ENCODE results near the gene ZNF423.

ZNF423 gene

DNA sequence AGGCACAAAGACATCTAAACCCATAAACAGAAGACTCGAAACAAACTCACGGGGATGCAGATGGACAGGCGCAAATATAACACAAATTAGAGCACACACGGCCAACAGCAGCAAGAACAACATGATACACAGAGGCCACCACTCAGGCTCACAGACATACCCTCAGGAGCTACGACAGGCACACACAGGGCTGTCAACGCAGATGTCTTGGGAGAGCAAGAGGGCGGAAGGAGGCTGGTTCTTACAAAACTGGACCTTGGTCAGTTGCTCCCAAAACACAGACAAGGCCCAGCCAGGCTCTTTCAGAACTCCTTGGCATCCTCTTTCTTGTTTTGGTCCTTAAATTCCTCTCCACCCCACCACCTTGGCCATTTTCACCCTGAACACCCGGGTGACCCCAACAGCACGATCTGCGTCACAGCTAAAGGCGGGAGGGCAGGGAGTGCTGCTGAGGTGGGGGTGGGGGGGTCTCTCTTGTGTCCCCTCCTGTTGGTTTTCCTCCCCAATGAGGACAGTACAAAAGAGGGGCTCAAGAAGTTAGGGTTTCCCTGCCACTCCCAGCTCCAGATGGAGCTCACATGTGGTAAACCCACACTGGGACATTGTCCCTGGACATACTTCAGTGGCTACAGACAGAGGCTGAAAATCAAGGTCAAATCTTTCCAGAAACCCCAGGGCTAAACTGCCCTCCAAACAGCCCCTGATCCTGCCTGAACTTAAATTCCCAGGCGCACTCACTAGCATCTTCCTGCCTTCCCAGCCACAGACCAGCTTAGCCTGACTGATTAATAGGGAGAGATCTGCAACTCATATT is 261.0 kb downstream of the ZNF423 start:
- no peak for DNase-seq

DNA sequence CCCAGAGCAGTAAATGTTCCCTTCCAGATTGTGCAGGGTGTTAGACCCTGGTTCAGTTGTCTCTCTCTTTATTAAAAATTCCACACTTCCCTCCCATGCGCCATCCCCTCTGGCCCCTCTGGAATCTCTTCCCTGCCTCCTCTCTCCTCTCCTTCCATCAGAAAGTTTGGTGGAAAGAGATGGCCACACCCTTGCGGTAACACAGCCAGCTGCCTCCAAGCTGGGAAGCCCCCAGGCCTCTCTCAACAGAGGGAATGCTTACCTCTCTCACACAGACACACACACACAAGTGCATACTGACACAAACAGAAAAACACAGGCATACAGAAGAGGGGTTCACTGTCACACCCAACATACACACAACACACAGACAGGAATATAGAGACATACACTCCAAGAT is 261.8 kb downstream of the ZNF423 start:
- DNase-seq: no peak

DNA sequence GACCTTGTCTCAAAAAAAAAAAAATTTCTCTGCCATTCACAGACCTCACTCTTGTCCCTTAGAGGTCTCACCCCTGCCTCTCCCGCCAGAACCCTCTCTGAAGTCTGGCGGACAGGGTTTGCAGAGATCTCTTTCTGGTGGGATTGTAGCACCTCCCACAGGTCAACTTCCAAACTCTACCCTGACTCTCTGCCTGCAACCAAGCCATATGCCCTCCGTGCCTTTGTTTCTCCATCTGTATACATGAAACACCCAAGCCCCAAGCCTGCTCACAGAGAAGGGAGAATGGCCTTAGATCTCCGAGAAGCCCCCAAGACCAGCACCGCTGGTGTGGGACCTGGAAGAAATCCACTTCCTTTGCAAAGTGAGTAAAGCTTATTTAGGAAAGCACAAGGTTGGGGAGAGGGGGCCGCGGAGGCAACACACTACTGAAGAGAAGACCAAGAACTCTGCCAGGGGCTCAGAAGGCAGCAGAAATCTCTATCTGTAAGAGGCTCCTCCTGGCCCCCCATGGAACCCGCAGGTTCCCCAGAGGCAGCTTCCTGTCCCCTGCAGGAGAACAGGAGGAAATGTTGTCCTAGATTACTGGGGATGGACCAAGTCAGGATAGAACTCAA is 262.4 kb downstream of the ZNF423 start:
- no peak for DNase-seq

DNA sequence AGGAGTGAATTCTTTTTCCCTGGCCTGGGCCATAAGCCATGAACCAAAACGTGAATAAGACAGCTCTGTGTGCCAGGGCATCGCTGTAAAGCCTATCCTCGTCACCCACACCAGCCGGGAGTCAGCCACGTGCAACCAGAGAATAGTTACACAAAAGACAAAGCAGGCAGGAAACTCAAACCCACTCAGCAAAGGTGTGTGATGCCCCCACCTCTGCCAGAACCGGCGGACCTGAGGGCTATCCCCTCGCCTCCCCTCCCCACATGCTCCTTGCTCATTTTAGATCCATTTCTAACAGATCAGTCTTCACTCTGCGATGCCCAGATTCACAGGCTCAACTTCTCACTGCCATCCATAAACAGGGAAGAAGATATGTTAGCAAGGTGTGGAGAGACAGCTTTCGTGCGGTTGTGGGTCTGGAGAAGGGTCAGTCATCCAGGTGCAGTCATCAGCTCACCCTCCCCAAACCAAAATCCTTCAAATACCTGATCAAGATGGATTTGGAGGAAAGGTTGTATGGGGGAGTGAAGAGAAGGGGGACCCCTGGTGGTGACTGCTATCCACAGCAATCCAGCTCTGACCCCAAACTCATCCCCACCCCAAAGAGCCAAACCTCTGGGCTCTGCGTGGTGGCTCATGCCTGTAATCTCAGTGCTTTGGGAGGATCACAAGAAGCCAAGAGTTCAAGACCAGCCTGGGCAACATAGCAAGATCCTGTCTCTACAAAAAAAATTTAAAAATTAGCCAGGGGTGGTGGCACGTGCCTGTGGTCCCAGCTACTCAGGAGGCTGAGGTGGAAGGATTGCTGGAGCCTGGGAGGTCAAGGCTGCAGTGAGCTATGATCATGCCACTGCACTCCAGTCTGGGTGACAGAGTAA is 263.1 kb downstream of the ZNF423 start:
- no peak for DNase-seq

DNA sequence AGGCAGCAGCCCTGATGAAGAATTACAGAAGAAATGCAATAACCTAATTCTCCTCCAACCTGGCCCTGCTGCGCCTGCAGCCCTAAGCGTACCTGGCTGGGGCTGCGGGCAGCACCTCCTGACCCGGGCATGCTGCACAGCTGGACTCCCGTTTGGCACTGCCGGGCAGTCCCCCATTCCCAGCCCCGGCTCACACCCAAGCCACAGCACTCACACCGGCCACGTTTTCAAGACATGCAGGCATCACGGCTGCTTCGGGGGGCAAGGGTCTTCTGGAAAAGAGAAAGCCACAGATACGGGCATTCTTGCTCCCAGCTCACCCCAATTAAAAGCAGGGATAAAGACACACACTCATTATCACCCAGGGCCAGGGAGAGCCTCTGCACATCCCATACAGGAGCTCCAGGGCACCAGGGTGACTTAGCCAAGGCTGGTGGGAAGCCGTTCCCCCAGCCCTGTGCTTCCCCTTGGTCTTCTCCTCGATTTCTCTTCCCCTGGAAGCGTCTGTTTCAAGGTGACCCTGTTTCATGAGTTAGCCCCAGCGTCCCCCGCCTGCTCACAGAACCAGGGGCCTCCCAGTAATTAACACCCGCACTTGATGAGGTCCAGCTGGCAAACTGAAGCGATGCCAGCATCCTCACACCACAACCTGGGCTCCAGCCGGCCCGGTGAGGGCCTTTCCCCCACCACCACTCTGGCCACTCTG is 265.6 kb downstream of the ZNF423 start:
- no peak for DNase-seq

DNA sequence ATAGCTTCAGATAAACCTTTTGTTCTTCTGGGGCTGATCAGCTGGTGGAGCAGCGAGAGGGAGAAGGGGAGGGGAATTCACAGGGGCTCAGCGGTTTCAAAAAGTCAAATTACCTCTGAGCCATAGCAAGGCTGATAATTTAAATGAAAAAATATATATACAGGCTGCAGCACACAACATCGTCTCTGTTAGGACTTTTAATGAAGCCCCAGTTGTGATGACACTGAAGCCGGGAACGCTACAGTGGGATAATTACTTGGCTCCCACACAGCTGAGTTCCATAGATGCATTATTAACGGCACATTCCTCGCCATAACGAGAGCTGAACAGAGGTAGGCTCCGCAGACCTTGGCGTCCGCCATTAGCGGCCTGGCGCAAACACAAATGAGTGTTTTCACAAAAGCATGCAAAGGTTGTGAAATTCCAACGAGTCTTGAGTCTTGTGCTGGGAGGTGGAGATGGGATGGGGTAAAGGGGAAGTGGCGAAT is 266.3 kb downstream of the ZNF423 start:
- DNase-seq: no peak

DNA sequence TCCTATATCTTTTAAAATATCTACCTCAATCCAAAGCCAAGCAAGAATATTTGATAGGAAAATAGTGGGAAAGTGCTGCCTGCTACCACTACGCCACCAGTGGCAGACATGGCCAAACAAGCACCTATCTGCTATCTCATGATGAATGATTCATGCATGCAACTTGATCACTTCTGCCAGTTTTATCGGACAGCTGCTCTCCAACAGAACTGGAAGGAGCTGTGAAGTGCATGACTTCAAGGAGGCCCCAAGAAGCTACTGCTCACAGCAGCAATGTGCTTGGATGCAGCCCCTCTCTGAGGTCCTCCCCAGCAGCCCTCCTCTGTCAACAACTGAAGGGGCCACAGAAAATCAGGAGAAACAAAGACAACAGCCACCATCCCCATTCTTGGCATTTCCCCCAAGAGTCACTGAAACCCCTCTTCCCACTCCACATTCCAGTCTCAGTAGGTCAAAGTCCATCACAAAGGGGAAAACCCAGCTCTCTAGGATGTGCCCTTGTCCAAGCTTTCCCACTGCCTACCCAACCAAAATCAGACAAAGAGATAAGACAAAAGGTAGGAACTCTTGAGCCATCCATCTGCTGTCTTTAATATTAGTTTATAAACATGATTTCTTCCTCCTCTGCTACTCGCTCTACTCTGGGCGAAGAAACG is 267.1 kb downstream of the ZNF423 start:
- DNase-seq: no peak

DNA sequence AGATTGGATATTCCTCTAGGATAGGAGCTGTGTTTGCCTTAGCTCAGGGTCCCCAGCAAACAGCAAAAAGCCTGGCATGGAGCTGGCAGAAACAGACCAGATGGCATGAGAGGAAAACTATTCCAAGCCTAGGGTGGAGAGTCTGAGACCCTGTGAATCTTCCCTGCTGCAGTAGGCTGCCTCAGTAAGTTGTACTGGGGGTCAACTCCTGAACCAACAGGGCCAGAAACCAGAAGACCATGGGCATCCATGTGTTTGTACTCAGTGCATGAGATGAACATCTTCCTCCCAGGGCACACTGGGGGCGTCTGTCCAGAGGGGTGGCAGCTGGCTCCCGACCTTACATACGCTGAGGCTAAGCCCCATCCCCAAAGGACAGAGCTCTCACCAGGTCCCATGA is 267.9 kb downstream of the ZNF423 start:
- DNase-seq: no peak

DNA sequence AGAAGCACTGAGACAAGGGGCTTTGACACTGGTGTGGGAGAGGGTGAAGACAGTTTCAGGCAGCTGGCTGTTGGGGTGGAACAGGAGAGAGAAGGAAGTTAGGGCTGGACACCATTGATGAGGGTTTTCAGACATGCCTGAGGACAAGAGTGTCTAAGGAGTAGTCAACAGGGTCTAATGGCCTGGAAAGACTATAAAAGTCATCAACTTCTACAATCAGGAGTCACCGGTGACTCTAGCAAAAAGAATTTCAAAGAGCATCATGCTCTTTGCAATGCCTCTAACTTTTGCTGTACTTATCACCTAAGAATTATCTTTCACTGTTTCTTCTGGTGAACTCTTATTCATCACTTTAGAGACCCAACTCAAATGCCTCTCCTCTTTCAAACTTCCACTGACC is 268.4 kb downstream of the ZNF423 start:
- DNase-seq: no peak

DNA sequence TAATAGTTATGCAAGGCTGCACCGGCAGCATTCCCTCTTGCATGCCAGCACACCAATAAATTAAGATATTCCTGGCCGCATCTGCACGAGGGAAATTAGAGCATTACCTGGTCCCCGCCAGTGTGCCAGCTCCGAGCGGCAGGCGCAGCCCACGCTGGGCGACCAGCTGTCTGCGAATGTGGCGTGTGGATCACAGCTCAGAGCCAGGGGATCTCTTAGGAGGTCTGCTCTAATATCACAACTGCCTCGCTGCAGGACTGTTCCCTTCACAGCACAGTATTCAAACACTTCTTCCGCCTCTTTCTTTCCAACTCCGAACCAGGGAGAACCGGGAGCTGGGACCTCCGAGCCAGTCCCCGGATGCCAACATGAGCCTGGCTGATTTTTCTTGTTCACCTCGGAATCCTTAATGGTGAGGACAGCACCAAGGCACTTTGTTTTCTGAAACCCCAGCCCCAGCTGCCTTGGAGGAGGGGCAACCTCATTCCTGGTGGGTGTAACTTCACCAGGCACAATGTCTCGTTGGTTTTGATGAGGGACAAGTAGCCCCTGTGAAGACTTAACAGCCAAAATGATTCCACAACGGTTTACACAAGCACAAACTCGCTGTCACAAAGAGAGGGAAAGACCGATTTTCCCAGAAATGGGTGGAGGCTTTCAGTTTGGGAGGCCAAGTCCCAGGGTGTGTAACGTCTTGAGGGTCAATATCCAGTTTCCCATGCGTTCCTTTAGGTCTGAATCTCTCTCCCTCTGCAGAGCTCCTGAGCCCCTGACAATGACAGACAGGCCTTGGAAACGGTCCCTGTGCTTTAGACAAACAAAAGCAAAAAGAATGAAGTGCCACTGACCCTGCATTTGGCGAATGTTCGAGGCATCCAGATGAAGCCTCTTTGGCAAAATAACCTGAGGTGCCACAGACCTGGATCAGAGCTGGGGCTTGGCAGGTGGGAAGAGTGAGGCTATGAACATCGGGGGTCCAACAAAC is 269.2 kb downstream of the ZNF423 start:
- DNase-seq: no peak

DNA sequence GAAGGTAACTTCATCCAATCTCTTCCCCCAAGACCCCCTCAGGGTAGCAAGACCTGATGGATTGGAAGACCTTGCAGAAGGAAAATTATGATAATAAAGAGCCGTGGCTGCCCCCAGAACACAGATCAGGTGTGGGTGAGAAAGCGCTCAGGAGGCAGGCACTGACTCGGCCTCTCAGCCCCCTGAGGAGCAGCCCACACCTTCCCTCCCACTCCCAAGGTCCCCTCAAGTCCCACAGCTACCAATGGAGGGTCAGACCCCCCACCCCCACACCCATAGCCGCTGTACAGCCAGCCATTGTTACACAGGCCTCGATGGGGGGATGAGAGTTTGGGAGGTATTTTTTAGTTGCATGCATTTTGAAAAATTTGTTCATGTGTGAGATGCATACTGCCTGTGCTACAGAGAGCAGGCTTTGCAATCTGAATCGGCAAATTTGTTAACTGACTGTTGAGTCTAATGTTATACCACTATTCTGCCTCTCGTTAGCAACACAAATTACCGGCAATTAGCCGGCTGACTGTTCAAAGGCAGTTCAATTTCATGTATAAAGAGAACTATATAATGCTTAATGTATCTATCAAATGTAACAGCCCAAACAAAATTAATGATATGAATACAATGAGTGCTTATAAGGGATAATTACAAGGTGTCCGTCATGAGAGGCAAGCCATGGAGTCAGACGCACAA is 270.6 kb downstream of the ZNF423 start:
- DNase-seq: no peak

DNA sequence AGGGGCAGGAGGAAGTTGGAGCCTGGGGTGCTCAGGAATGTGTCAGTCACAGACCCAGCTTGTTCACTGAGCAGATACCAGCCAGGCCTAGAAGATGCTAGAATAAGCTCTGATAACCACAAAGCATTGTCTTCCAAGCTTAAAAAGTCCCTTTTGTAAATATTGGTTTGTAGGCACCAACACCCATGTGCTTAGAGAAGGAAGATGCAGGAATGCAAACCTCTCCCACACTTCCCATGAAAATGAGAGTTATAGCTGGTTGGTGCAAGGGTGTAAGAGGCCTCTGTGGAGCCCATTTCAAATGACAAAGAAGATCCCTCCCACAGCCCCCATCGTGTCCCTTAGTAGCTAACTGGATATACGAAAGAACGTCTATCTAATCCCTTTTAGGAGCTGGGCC is 272.0 kb downstream of the ZNF423 start:
- DNase-seq: no peak

DNA sequence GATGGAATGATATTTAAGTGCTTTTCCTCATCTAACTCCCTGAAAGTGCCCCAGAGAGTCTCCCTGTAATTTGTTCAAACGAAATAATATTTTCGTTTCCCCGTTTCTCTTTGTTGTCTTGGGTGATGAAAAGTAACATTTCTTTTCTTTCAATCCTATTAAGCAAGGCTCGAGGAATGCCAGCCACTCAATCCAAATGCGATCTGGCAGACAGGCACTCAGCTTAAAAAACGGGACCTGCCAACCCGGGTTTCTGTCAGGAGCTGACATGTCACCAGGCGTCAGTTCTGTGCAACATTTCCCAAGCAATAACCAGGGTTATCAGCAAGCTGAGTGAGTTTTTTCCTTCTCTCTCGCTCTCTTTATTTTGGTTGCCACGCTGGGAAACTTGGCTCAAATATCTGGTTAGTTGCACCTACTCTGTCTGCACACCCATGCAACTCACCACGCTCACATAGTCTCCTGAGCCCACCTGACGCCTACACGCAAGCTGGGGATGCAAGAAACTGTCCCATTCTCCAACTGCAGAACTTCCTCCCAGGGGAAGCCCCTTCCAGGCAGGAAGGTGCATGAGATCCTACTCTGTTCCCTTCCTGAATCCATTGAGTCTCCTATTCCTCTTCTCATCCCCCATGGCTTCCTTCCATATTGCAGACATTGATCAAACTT is 274.1 kb downstream of the ZNF423 start:
- no peak for DNase-seq

DNA sequence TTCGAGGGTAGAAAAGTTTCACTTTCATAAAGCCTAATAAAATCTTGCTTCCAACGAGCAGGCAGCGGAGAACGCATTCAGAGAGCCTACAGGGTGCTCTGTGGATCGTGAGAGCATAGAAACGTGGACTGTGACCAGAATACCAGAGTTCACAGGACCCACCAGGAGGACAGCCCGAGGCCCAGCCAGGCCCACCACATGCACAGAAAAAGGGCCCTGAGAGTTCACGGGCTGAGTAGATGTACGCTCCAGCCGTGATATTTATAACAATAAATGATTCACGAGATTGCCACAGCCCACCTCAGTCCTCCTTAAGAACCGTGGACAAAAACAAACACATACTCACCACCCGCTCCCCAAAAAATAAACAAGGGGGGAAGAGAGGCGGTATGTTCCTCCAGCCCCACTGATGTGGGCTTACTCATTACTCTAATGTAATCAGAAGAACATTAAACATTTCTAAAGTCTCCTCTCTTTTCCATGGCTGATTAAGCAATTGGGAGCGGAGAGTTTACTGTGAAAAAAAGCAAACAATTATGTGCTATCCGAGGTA is 275.1 kb downstream of the ZNF423 start:
- no peak for DNase-seq

DNA sequence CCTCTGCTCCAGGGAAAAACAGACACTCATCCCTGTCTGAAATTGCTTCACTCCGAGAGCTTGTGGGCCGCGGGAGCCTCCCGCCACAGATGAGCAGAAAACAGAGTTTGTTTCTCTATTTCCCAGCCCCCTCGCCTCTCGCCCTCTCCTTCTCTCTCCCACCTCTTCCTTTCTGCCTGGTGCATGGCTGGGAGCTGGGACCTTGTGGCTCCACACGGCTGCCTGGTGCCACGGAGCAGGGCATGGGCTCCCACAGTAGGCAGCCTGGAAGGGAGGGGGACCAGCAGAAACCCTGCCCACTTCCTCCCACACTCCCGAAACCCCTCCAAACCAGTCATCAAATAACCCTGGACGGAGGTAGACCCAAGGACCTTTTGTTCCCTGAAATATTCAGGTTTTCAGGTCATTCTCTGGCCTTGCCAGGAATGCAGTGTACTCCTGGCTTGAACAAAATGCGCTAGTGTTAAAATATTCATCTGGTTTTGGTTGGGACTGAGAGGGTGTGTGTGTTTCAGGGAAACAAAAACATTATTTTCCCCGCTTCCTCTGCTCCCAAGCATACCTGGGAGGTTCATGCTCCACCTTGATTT is 277.4 kb downstream of the ZNF423 start:
- DNase-seq: no peak

DNA sequence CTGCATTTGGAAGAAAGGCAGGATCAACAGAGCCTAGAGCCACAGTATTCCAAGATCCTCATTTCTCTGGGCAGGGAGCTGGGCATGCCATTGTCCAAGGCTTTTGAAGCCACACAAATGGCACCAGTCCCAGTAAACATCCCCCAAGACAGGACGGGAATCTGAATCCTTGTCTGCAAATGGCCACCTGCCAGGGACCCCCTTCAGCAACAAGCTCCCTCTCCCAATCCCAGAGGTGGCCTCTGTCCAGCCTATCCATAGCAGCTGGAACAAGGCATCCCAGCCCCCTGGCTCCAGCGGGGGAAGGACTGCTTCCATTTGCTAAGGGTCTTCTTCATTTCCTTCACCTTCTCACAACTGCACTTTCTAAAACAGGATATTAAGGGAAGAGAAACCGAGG is 277.9 kb downstream of the ZNF423 start:
- no peak for DNase-seq

DNA sequence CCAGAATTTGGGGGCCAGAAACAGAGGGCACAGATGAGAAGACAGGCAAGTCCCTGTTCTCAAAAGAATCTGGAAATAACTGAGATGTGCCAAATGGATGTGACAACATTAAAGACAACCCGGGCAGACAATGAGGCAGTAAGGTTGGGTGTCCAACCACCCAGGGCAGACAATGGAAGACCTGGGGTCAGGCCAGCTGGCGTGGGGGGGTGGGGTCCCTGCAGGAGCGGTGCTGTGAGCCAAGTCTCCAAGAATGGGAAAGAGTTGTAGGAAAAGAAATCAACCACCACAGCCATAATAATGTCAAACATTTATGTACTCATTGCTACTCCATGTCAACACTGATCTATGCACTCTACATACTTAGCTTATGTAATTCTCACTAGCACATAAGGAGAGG is 279.0 kb downstream of the ZNF423 start:
- no peak for DNase-seq

DNA sequence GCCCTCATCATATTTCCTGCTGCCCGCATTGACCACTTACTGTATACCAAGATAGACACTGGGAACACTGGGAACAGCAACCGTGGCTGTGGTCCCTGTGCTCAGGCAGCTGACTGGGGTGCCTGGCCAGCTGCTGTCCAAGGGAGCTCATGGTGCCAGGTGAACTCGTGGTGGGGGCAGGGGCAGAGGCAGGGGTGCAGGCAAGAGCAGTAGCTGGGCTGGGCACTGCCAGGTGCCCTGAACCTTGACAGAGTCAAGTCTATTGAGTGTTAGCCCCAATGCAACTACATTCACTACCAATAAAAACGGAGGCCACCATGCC is 279.8 kb downstream of the ZNF423 start:
- no peak for DNase-seq

Data from effector CD4-positive, alpha-beta T cell (primary cell).